Panc1 (cell line): ENCODE results near the gene ADK.

Experiments used
- CTCF ChIP-seq: fragments of 450-650 bp; IDR thresholded peaks from 2 replicates; pipeline ENCODE4 v1.5.1; 2017; ENCODE audit warnings: mild to moderate bottlenecking
- POLR2AphosphoS5 ChIP-seq: IDR thresholded peaks from 2 replicates; pipeline ENCODE4 v1.6.1; 2012; ENCODE audit warnings: mild to moderate bottlenecking, low read depth, low read length, moderate library complexity

- no peak for TF ChIP-seq CTCF
- TF ChIP-seq POLR2AphosphoS5: no peak
Observed at GRCh38 chr10:74436523-74437170, 285.6 kb downstream of the ADK start.
